Panc1 (cell line): ENCODE data around the gene ZBTB7C. TPM values are rescaled to one million over a fixed set of nuclear protein-coding genes. Genes with fewer than 3 reads are reported as not detected.

ENCODE experiments used
- ATAC-seq: fragments of 200-7000 bp; cut with Tn5 transposase; 2 replicates; pipeline ENCODE4 v1.9.1; 2020; ENCODE audit warnings: mild to moderate bottlenecking, moderate library complexity
- BruUV-seq: library from RNA; stranded (reverse); fragments of 400-500 nt; replicated peaks from 2 replicates; lab custom pipeline; 2021; lab: Mats Ljungman, UMichigan
- CTCF ChIA-PET: fragments of 300-600 bp; sonication (Branson Sonifier 250); formaldehyde crosslinking; loops from one replicate; lab custom pipeline; 2022; ENCODE audit warnings: antibody characterized with exemption; lab: Charles Lee
- POLR2A ChIA-PET: fragments of 300-600 bp; sonication (Branson Sonifier 250); formaldehyde crosslinking; loops from one replicate; lab custom pipeline; 2022; ENCODE audit warnings: antibody characterized with exemption; lab: Charles Lee
- DNase-seq: peaks from one replicate; pipeline ENCODE4 v3.0.0-alpha.2; 2010; ENCODE audit warnings: low read depth, low spot score
- H3K27ac ChIP-seq: 2 replicates; pipeline ENCODE4 v1.5.1; 2011; ENCODE audit warnings: mild to moderate bottlenecking, low read length, inconsistent platforms
- H3K27me3 ChIP-seq: fragments of 200-500 bp; sonication (Bioruptor generic); 2 replicates; pipeline ENCODE4 v1.6.0; 2014; ENCODE audit warnings: low read length, inconsistent platforms; ENCODE audit not compliant: control insufficient read depth, insufficient read depth
- H3K36me3 ChIP-seq: fragments of 200-500 bp; sonication (Bioruptor generic); 2 replicates; pipeline ENCODE4 v1.5.1; 2014; ENCODE audit warnings: inconsistent platforms, mild to moderate bottlenecking, low read length, moderate library complexity; ENCODE audit not compliant: control insufficient read depth, insufficient read depth
- H3K4me1 ChIP-seq: 2 replicates; pipeline ENCODE4 v1.5.1; 2011; ENCODE audit warnings: inconsistent platforms, mild to moderate bottlenecking, low read length, moderate library complexity; ENCODE audit not compliant: control insufficient read depth, insufficient read depth
- H3K4me3 ChIP-seq, 2 experiments: 2 replicates each; pipeline ENCODE4 v1.5.1; 2011 to 2012; ENCODE audit warnings: low read depth in 2 of 2, low read length in 2 of 2, mild to moderate bottlenecking in 2 of 2, inconsistent platforms in 1 of 2, moderate library complexity in 1 of 2
- H3K9me3 ChIP-seq: fragments of 200-500 bp; sonication (Bioruptor generic); 2 replicates; pipeline ENCODE4 v1.5.1; 2014; ENCODE audit warnings: low read depth, mild to moderate bottlenecking, inconsistent platforms, low read length, moderate library complexity; ENCODE audit not compliant: control insufficient read depth, insufficient read depth
- POLR2AphosphoS5 ChIP-seq: IDR thresholded peaks from 2 replicates; pipeline ENCODE4 v1.6.1; 2012; ENCODE audit warnings: mild to moderate bottlenecking, low read depth, low read length, moderate library complexity
- SIN3A ChIP-seq: IDR thresholded peaks from 2 replicates; pipeline ENCODE4 v1.6.1; 2012; ENCODE audit warnings: low read depth, mild to moderate bottlenecking, low read length, moderate library complexity, borderline replicate concordance; ENCODE audit not compliant: insufficient read depth
- TCF7L2 ChIP-seq: IDR thresholded peaks from 2 replicates; pipeline ENCODE4 v1.6.1; 2011; ENCODE audit warnings: mild to moderate bottlenecking, low read depth, low read length, inconsistent platforms
- in situ Hi-C: cut with HindIII; loops from 2 replicates; pipeline ENCODE4 v1.10.0; 2016; ENCODE audit warnings: low sequenced_read_pairs, low pct_unique_long_range_greater_than_20kb
- intact Hi-C: fragments of 100-400 bp; cut with micrococcal nuclease; formaldehyde crosslinking; loops from one replicate; pipeline ENCODE4 v1.10.0; 2022; ENCODE audit not compliant: unreplicated experiment
- total RNA-seq: library from RNA; stranded (reverse); gene quantifications from one replicate; pipeline ENCODE4 v1.2.1, GENCODE V29; 2021; ENCODE audit not compliant: unreplicated experiment
- TF ChIP-seq, protein P1 (sequence below): fragments of 450-650 bp; IDR thresholded peaks from 2 replicates; pipeline ENCODE4 v1.5.1; 2017; ENCODE audit warnings: mild to moderate bottlenecking
- TF ChIP-seq, protein P2 (sequence below), 2 experiments: IDR thresholded peaks; 2 replicates each; pipeline ENCODE4 v1.6.1; 2011 to 2012; ENCODE audit warnings: low read depth in 2 of 2, control low read depth in 1 of 2, low read length in 1 of 2, mild to moderate bottlenecking in 1 of 2, moderate library complexity in 1 of 2; ENCODE audit not compliant: insufficient read depth in 1 of 2

ZBTB7C gene
- total RNA-seq, 1 experiment from 2014 or later = 0.03 TPM

DNA sequence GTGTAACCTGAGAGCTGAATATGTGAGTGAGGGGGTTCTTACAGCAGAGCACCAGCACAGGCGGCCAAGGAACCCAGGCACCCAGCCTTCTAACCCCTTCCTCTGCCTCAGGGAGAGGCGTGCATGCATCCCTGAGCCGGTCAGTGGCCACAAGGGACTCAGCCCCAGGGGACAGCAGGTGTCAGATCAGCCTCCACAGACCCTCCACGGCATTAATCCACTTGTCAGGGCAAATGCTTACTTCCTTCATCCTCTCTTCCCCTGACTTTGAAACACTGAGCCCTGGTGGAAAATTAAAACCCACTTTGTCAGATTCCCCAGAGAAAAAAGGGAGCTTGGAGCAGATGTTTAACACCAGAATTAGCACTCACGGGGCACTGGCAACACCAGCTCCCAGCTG, 418.2 kb downstream of the ZBTB7C start:
- Histone ChIP-seq H3K9me3 (no peaks in the 10 kb centered on the region), H3K36me3 (no peaks in the 10 kb centered on the region), H3K27ac (no peak overlapping the region), H3K4me1 (no peaks in the 10 kb centered on the region), H3K27me3 (no peaks in the 10 kb centered on the region), H3K4me3 (no peak overlapping the region)
- POLR2A ChIA-PET = interaction anchor here (0.6 kb wide), 1 partner anchor 15 kb away, joined by 7 read pairs; no protein-coding TSS in a partner anchor
- in situ Hi-C loops (no loop called here), intact Hi-C loops (no loop called here)
- CTCF ChIA-PET = no interaction called here
- ATAC-seq (no peak), DNase-seq (no peak)
- no TSS peak for BruUV-seq
- TF ChIP-seq TCF7L2 (no peak), SIN3A (no peak)

DNA sequence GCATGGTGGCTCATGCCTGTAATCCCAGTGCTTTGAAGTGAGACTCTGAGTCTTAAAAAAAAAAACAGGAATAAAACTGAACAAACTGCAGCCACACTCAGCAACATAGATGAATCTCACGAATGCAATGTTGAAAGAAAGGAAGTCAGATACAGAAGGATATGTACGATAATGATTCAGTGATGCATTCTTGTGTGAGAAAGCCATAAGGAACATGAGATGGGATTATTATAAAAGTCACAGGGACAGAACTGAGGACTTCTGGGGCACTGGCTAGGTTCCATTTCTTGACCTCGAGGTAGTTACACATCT, 421.8 kb downstream of the ZBTB7C start:
- ATAC-seq (no peak), DNase-seq (no peak)

More for the DNA sequence above, 421.8 kb downstream of the ZBTB7C start:
- H3K36me3 ChIP-seq = no peaks in the 10 kb centered on the region
- ChIA-PET CTCF (no interaction called here), POLR2A (no interaction called here)
- H3K9me3 ChIP-seq = no peaks in the 10 kb centered on the region
- H3K4me1 ChIP-seq = no peaks in the 10 kb centered on the region
- H3K27ac ChIP-seq = no peak overlapping the region
- no TSS peak for BruUV-seq
- TF ChIP-seq POLR2AphosphoS5 (no peak), SIN3A (no peak), TCF7L2 (no peak)
- TF ChIP-seq, protein P1, sequence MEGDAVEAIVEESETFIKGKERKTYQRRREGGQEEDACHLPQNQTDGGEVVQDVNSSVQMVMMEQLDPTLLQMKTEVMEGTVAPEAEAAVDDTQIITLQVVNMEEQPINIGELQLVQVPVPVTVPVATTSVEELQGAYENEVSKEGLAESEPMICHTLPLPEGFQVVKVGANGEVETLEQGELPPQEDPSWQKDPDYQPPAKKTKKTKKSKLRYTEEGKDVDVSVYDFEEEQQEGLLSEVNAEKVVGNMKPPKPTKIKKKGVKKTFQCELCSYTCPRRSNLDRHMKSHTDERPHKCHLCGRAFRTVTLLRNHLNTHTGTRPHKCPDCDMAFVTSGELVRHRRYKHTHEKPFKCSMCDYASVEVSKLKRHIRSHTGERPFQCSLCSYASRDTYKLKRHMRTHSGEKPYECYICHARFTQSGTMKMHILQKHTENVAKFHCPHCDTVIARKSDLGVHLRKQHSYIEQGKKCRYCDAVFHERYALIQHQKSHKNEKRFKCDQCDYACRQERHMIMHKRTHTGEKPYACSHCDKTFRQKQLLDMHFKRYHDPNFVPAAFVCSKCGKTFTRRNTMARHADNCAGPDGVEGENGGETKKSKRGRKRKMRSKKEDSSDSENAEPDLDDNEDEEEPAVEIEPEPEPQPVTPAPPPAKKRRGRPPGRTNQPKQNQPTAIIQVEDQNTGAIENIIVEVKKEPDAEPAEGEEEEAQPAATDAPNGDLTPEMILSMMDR = no peak
- TF ChIP-seq, protein P2, sequence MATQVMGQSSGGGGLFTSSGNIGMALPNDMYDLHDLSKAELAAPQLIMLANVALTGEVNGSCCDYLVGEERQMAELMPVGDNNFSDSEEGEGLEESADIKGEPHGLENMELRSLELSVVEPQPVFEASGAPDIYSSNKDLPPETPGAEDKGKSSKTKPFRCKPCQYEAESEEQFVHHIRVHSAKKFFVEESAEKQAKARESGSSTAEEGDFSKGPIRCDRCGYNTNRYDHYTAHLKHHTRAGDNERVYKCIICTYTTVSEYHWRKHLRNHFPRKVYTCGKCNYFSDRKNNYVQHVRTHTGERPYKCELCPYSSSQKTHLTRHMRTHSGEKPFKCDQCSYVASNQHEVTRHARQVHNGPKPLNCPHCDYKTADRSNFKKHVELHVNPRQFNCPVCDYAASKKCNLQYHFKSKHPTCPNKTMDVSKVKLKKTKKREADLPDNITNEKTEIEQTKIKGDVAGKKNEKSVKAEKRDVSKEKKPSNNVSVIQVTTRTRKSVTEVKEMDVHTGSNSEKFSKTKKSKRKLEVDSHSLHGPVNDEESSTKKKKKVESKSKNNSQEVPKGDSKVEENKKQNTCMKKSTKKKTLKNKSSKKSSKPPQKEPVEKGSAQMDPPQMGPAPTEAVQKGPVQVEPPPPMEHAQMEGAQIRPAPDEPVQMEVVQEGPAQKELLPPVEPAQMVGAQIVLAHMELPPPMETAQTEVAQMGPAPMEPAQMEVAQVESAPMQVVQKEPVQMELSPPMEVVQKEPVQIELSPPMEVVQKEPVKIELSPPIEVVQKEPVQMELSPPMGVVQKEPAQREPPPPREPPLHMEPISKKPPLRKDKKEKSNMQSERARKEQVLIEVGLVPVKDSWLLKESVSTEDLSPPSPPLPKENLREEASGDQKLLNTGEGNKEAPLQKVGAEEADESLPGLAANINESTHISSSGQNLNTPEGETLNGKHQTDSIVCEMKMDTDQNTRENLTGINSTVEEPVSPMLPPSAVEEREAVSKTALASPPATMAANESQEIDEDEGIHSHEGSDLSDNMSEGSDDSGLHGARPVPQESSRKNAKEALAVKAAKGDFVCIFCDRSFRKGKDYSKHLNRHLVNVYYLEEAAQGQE (IDR thresholded peaks at IDR 0.05; ENCODE audit: insufficient read depth in 1 of 2, low read depth in 2 of 2, low read length in 1 of 2) = no peak
- in situ Hi-C loops (no loop called here), intact Hi-C loops (no loop called here)
- H3K27me3 ChIP-seq = no peaks in the 10 kb centered on the region
- H3K4me3 ChIP-seq = no peak overlapping the region
